ENCODE measurements around the gene FRMD4A. TPM values are rescaled to one million over a fixed set of nuclear protein-coding genes. Genes with fewer than 3 reads are reported as not detected.
"Not testable (repeated sequence)": the region's sequence is repeated elsewhere in the genome, so short reads cannot be mapped to it uniquely, and the experiment has no call there.

FRMD4A gene
- polyA plus RNA-seq, 3 donors, result 82.0 to 91.8 (median 86.9) TPM

DNA sequence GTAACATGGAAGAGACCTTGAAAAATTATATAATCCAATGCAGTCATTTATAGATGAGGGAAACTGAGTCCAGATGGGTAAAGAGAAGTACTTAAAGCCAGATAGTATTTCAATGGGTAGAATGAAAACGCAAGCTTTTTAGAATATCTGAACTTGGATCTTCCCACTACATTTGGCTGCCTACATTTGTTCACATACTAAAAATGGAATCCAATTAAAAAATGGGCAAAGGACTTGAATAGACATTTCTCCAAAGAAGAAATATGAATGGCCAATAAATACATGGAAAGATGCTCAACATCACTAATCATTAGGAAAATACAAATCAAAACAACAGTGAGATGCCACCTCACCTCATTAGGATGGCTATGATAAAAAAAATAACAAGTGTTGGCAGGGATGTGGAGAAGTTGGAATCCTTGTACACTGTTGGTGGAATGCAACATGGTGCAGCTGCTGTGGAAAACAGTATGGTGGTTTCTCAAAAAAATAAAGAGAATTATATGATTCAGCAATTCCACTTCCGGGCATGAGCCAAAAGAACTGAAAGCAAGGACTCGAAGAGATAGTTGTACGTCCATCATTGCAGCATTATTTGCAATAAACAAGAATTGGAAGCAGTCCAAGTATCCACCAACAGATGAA, 188.0 kb downstream of the FRMD4A start:
- DNase-seq (ENCODE audit: extremely low read depth in 1 of 11, low read depth in 9 of 11, low spot score in 4 of 11), result no peak

DNA sequence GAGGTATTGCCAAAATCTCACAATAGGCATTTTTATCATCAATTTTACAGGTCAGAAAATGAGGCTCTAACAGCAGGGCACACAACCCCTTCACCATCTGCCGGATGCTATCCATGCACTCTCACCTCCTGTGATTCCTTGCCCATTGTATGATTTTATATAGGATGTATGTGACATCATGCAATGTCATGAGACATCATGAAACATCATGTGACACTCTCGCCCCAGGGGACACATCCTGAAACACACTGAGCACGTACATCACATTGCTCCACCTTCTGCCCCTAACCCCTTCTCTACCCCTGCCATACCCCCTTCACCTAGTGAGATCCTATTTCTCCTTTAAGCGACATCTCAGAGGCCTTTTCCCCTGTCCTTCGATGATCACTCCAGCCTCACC, 189.4 kb downstream of the FRMD4A start:
- no peak for DNase-seq (ENCODE audit: extremely low read depth in 1 of 11, low read depth in 9 of 11, low spot score in 4 of 11)

DNA sequence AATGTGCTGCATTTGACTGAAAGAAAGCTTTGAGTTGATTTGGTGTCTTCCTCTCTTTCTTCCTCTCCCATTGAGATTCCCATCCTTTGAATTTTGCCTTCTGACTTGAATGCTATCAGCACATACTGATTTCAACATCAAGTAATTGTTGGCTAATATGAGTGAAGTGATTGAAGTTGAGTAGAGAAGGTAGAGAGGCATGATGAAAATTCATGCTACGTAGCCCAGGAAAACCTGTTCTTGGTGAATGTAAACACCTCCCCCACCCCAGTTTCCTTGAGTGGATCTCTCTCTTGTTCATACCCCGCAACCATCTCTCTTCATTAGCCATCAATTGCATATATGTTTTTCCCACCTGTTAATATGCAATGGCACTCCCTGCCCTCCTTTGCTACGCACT, 193.3 kb downstream of the FRMD4A start:
- DNase-seq (ENCODE audit: extremely low read depth in 1 of 11, low read depth in 9 of 11, low spot score in 4 of 11), result no peak

GRCh38 chr10:14135196-14135595, 195.5 kb downstream of the FRMD4A start:
- not testable (repeated sequence) for DNase-seq (ENCODE audit: extremely low read depth in 1 of 11, low read depth in 9 of 11, low spot score in 4 of 11)

GRCh38 chr10:14134275-14134674, 196.4 kb downstream of the FRMD4A start:
- DNase-seq (ENCODE audit: extremely low read depth in 1 of 11, low read depth in 9 of 11, low spot score in 4 of 11), result no peak

- DNase-seq (ENCODE audit: extremely low read depth in 1 of 11, low read depth in 9 of 11, low spot score in 4 of 11), result no peak
Observed at GRCh38 chr10:14131261-14131960, 199.3 kb downstream of the FRMD4A start.

- no peak for DNase-seq (ENCODE audit: extremely low read depth in 1 of 11, low read depth in 9 of 11, low spot score in 4 of 11)
Observed at GRCh38 chr10:14129770-14130169, 201.0 kb downstream of the FRMD4A start.

- no peak for DNase-seq (ENCODE audit: extremely low read depth in 1 of 11, low read depth in 9 of 11, low spot score in 4 of 11)
Observed at GRCh38 chr10:14128519-14128918, 202.2 kb downstream of the FRMD4A start.

DNA sequence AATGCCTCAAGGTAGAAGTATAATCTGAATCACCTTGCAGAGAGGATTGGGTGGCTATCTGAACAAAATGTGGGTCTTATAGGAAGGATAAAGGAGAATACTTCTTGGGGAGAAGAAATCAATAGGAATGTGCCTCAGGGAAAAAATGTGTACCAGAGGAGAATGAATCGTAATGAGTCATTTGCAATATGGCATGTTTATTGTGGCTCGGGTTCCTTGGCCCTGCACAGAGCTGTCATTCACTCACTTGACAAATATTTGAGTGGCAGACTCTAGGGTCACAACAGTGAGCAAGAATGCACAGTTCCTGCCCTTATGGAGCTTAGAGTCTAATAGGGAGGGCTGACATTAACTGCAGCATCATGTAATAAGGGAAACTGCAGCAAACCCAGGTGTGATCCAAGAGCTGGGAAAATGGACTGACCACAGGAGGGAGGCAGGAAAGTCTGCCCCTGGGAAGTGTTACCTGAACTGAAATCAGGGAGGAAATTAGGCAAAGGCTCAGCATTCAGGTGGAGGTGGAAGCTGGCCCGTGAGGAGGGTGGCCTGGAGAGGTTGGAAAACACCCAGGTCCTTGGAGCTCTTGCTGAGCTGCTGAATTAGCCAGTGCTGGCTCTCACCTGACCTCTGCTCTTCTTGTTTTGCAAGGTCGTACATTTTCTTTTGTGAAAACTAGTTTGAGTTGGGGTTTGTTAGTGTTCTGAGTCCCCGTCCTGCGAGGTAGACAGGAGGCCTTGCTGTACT, 203.9 kb downstream of the FRMD4A start:
- DNase-seq (ENCODE audit: extremely low read depth in 1 of 11, low read depth in 9 of 11, low spot score in 4 of 11), result no peak

- no peak for DNase-seq (ENCODE audit: extremely low read depth in 1 of 11, low read depth in 9 of 11, low spot score in 4 of 11)
Observed at GRCh38 chr10:14125564-14125963, 205.2 kb downstream of the FRMD4A start.

DNA sequence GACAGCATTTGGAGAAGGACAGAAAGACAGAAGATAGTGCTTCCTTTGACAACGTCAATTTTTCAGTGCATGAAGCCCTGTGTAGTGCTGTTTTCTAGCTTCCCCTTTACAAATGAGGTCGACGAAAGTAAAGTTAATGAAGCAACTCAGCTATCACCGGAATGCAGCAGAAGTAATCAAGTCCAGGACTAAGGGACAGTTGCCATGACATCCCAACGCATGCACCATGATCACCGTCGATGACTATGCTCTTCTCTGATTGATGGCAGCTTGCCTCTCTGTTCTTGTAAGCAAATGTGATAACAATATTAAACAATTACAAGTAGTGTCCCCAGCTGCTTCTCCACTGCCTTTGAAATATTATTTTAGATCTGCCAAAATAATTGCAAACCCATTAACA, 205.8 kb downstream of the FRMD4A start:
- DNase-seq (ENCODE audit: extremely low read depth in 1 of 11, low read depth in 9 of 11, low spot score in 4 of 11), result peak in 4 of 11 donors; percentile 3 to 27 (median 18)

DNA sequence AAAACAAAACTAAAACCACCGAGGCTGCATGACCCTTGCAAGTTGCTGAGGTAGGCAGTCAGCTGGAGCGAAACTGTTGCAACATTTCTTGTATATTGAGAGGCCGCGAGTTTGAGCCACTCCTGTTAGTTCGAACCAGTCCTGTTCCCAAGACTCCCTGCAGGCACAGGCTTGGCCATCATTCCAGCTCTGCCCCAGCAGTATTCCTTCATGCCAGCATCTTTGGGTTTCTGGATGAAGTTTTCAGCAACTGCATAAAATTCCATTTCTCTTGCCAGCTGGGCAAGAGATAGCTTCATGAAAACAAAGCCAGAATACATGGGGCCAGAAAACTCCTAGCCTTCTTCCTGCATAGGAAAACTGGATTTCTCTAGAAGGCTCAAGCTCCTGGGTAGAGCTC, 207.6 kb downstream of the FRMD4A start:
- no peak for DNase-seq (ENCODE audit: extremely low read depth in 1 of 11, low read depth in 9 of 11, low spot score in 4 of 11)

GRCh38 chr10:14120812-14121211, 209.9 kb downstream of the FRMD4A start:
- DNase-seq (ENCODE audit: extremely low read depth in 1 of 11, low read depth in 9 of 11, low spot score in 4 of 11), result no peak

DNA sequence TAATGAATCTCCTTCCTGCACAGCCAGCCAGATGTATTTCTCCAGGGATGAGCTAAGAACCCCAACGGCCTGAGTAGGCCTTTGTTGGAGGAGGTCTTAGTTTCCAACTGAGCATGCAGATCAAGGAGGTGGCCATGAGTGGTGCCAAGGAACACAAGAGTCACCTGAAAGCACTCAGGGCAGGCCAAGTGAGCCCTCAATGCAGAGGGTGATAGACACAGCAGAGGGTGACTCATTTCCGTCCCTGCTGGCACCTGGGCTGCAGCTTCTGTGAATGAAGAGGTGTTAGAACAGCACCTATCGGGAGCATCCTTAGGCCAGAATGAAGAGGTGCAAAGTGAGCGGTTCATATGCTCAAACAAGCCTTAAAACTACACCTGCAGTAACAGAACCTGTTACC, 211.8 kb downstream of the FRMD4A start:
- no peak for DNase-seq (ENCODE audit: extremely low read depth in 1 of 11, low read depth in 9 of 11, low spot score in 4 of 11)

GRCh38 chr10:14116837-14117236, 213.9 kb downstream of the FRMD4A start:
- no peak for DNase-seq (ENCODE audit: extremely low read depth in 1 of 11, low read depth in 9 of 11, low spot score in 4 of 11)

- no peak for DNase-seq (ENCODE audit: extremely low read depth in 1 of 11, low read depth in 9 of 11, low spot score in 4 of 11)
Observed at GRCh38 chr10:14116021-14116420, 214.7 kb downstream of the FRMD4A start.

DNA sequence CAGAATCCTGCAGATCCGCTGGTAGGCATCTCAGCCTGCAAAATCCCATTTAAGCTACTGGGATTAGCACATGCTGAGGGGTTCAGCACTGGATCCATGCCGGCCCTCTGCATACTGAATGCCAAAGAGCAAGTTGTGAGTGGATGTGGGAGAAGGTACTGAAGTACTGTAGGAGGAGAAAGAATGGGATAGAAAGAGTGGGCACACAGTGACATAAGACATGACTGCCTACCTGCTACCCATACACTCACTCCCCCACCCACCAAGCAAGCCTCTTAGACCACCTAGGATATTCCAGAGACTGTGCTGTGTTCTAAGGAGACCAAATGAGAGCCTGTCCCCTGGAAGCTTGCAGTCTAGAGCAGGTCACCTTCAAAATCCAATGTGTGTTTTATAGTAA, 215.9 kb downstream of the FRMD4A start:
- no peak for DNase-seq (ENCODE audit: extremely low read depth in 1 of 11, low read depth in 9 of 11, low spot score in 4 of 11)

DNA sequence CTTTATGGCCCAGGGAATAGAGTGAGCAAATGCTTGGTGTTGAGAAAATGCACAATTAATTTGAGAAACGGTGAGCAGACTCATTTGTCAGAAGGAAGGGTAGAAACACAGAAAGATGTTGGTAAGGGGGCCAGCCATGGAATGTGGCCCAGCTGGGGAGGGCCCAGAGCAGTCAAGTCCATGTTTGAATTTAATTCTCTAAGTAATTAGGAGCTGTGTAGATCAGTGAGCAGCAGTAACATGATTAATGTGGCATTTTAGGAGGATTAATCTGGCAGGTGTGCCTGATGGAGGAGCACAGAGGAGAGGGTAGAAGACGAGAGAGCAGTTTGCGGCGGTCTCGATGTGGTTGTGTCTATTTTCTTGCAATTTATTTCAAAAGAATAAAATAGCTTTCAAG, 218.7 kb downstream of the FRMD4A start:
- DNase-seq (ENCODE audit: extremely low read depth in 1 of 11, low read depth in 9 of 11, low spot score in 4 of 11), result no peak

DNA sequence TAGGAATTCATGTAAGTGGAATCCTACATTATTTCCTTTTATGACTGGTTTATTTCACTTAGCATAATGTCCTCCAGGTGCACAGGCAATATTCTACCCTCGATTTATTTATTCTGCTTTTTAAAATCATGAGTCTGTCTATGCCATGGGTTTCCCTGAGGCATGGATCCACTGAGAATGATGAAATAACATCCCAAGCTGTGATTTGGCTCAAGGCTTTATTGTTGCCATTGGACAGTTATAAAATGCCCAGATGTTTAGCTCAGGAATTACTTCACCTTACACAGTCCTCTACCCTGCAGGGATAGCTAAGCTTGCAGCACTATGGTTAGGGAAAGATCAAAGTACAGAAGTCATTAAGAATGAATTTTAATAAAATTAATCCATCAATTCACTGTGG, 219.5 kb downstream of the FRMD4A start:
- DNase-seq (ENCODE audit: extremely low read depth in 1 of 11, low read depth in 9 of 11, low spot score in 4 of 11), result no peak

DNA sequence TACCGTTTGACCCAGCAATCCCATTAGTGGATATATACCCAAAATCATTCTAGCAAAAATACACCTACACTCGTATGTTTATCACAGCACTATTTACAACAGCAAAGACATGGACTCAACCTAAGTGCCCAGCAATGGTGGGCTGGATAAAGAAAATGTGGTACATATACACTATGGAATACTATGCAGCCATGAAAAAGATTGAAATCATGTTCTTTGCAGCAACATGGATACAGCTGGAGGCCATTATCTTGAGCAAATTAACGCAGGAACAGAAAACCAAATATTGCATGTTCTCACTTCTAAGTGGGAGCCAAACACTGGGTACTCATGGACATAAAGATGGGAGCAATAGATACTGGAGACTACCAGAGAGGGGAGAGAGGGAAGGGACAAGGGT, 223.9 kb downstream of the FRMD4A start:
- DNase-seq (ENCODE audit: extremely low read depth in 1 of 11, low read depth in 9 of 11, low spot score in 4 of 11), result no peak

Measured in renal cortex interstitium (tissue), 11 donors.